GM12878 (cell line): ENCODE data around the gene C16orf78. TPM values are rescaled to one million over a fixed set of nuclear protein-coding genes. Genes with fewer than 3 reads are reported as not detected.
A peak's percentile ranks its signal among the peaks of the same experiment; 100 is the strongest.

ENCODE experiments used
- ATAC-seq: fragments of 200-7000 bp; cut with Tn5 transposase; 3 replicates; pipeline ENCODE4 v1.9.1; 2020; ENCODE audit warnings: mild to moderate bottlenecking, moderate library complexity
- BruUV-seq: library from RNA; stranded (reverse); fragments of 400-500 nt; replicated peaks from 2 replicates; lab custom pipeline; 2021; lab: Mats Ljungman, UMichigan
- CTCF ChIA-PET: fragments of 300-600 bp; sonication (Branson Sonifier 250); formaldehyde crosslinking; extraction: SDS; loops from one replicate; lab custom pipeline; 2021; ENCODE audit warnings: inconsistent platforms; lab: Yijun Ruan, JAX
- POLR2A ChIA-PET: fragments of 350-600 bp; formaldehyde crosslinking; extraction: SDS; loops from one replicate; lab custom pipeline; 2021; ENCODE audit warnings: inconsistent platforms; lab: Charles Lee
- RAD21 ChIA-PET: fragments of 300-600 bp; sonication (Branson Sonifier 250); formaldehyde crosslinking; loops from one replicate; lab custom pipeline; 2023; ENCODE audit warnings: antibody characterized with exemption; ENCODE audit not compliant: unreplicated experiment; lab: Charles Lee
- SMC1A ChIA-PET: fragments of 300-600 bp; sonication (Branson Sonifier 250); formaldehyde crosslinking; loops from one replicate; lab custom pipeline; 2023; ENCODE audit not compliant: unreplicated experiment, uncharacterized antibody; lab: Charles Lee
- DNase-seq: peaks from one replicate; pipeline ENCODE4 v3.0.0-alpha.2; 2011; ENCODE audit warnings: low read depth, low spot score
- FAIRE-seq: peaks from 3 replicates; lab custom pipeline; 2011; peaks lifted over from hg19 to GRCh38; lab: Jason Lieb, UNC
- H2AFZ ChIP-seq: 2 replicates; pipeline ENCODE4 v1.6.0; 2011; ENCODE audit warnings: low read depth, low read length, control low read depth; ENCODE audit not compliant: control insufficient read depth
- H3K27ac ChIP-seq: 2 replicates; pipeline ENCODE4 v1.5.1; 2011; ENCODE audit warnings: control low read depth; ENCODE audit not compliant: control insufficient read depth, insufficient read depth
- H3K27me3 ChIP-seq, 2 experiments: replicated peaks in 1 of 2; 2 replicates each; pipeline versions ENCODE4 v1.6.0 to v1.6.1; 2011; ENCODE audit warnings: low read length in 1 of 2; ENCODE audit not compliant: control insufficient read depth in 2 of 2, insufficient read depth in 2 of 2
- H3K36me3 ChIP-seq, 2 experiments: 2 replicates each; pipeline ENCODE4 v1.5.1; 2011; ENCODE audit warnings: low read length in 1 of 2; ENCODE audit not compliant: control insufficient read depth in 2 of 2, insufficient read depth in 2 of 2
- H3K4me1 ChIP-seq: 2 replicates; pipeline ENCODE4 v1.6.1; 2011; ENCODE audit warnings: mild to moderate bottlenecking, low read length, moderate library complexity, mixed read lengths; ENCODE audit not compliant: control insufficient read depth, insufficient read depth
- H3K4me2 ChIP-seq: 2 replicates; pipeline ENCODE4 v1.6.0; 2011; ENCODE audit warnings: control low read depth; ENCODE audit not compliant: control insufficient read depth, insufficient read depth
- H3K4me3 ChIP-seq: fragments of 200-600 bp; sonication (generic); 2 replicates; pipeline ENCODE4 v1.5.1; 2016
- H3K79me2 ChIP-seq: 2 replicates; pipeline ENCODE4 v1.6.0; 2011; ENCODE audit warnings: low read length; ENCODE audit not compliant: control insufficient read depth, insufficient read depth
- H3K9ac ChIP-seq: 2 replicates; pipeline ENCODE4 v1.8.0; 2011; ENCODE audit warnings: low read length, control low read depth, mixed read lengths; ENCODE audit not compliant: control insufficient read depth, insufficient read depth
- H3K9me3 ChIP-seq: replicated peaks from 3 replicates; pipeline ENCODE4 v1.5.1; 2011; ENCODE audit warnings: mild to moderate bottlenecking, low read length; ENCODE audit not compliant: control insufficient read depth, insufficient read depth
- H4K20me1 ChIP-seq: 2 replicates; pipeline ENCODE4 v1.6.0; 2011; ENCODE audit not compliant: control insufficient read depth, insufficient read depth
- BHLHE40 ChIP-seq, 2 experiments: fragments of 450-650 bp in 1 of 2; IDR thresholded peaks; 2 replicates each; pipeline ENCODE4 v1.6.1; 2011 to 2017; ENCODE audit warnings: low read depth in 2 of 2, borderline replicate concordance in 1 of 2, improper control_type of control experiment in 1 of 2, low read length in 1 of 2, mild to moderate bottlenecking in 1 of 2
- CBX5 ChIP-seq: sonication (generic); IDR thresholded peaks from 2 replicates; pipeline ENCODE4 v1.6.1; 2016; ENCODE audit warnings: low read depth, moderate library complexity, mild to moderate bottlenecking, inconsistent platforms
- CREM ChIP-seq: IDR thresholded peaks from 2 replicates; pipeline ENCODE4 v1.6.1; 2014; ENCODE audit warnings: antibody characterized with exemption, low read depth
- IRF4 ChIP-seq: IDR thresholded peaks from 2 replicates; pipeline ENCODE4 v1.6.1; 2011; ENCODE audit warnings: low read depth, low read length
- NFYB ChIP-seq: IDR thresholded peaks from 2 replicates; pipeline ENCODE4 v1.6.1; 2011; ENCODE audit warnings: low read depth, mild to moderate bottlenecking, low read length, improper control_type of control experiment, moderate library complexity; ENCODE audit not compliant: insufficient read depth
- PAX8 ChIP-seq: fragments of 450-650 bp; IDR thresholded peaks from 2 replicates; pipeline ENCODE4 v1.6.1; 2017; ENCODE audit warnings: mild to moderate bottlenecking, moderate library complexity
- RB1 ChIP-seq: fragments of 450-650 bp; formaldehyde crosslinking; IDR thresholded peaks from 2 replicates; pipeline ENCODE4 v1.6.1; 2017; ENCODE audit warnings: mild to moderate bottlenecking, borderline replicate concordance
- RBBP5 ChIP-seq: fragments of 200-600 bp; sonication (generic); conservative IDR thresholded peaks from 2 replicates; pipeline ENCODE4 v1.6.1; 2016
- SMAD5 ChIP-seq: IDR thresholded peaks from 2 replicates; pipeline ENCODE4 v1.6.1; 2016; ENCODE audit warnings: antibody characterized with exemption, low read depth
- SMC3 ChIP-seq: IDR thresholded peaks from 2 replicates; pipeline ENCODE4 v1.6.1; 2011; ENCODE audit warnings: low read length, improper control_type of control experiment, borderline replicate concordance
- SRF ChIP-seq, 2 experiments: IDR thresholded peaks; 2 replicates each; pipeline ENCODE4 v1.6.1; 2011; ENCODE audit warnings: low read depth in 2 of 2, low read length in 2 of 2, mild to moderate bottlenecking in 1 of 2, moderate library complexity in 1 of 2
- WGBS: methylation state at CpG from one replicate; pipeline ENCODE4 v1.1.6; 2016; ENCODE audit warnings: low lambda C conversion rate; ENCODE audit not compliant: insufficient replicate concordance, insufficient coverage; ENCODE audit errors: missing lambda C conversion rate; 5-methylcytosine and 5-hydroxymethylcytosine counted together
- in situ Hi-C: fragments of 300-500 bp; cut with MboI; formaldehyde crosslinking; loops from 9 replicates; pipeline ENCODE4 v1.14.3; 2018; ENCODE audit warnings: mixed read lengths
- intact Hi-C: fragments of 100-400 bp; cut with micrococcal nuclease; formaldehyde crosslinking; loops from one replicate; pipeline ENCODE4 v1.14.2; 2022; ENCODE audit not compliant: unreplicated experiment
- polyA plus RNA-seq, 11 experiments: library from polyadenylated mRNA; depleted of rRNA in 4 of 11; unstranded in 6 of 11; stranded (reverse) in 5 of 11; fragments of >200 nt; fragmentation: Nextera tagmentation in 4 of 11; fragmentation: Illumina TruSeq in 1 of 11; extraction: Ambion mirVana in 4 of 11; extraction: Trizol in 1 of 11; gene quantifications; 1 replicate in 1 of 11; 2 replicates in 10 of 11; pipeline versions ENCODE4 v1.2.1 to v1.2.3, GENCODE V29; 2011 to 2016; ENCODE audit warnings: inconsistent platforms in 2 of 11, missing spikeins in 2 of 11, low read depth in 1 of 11
- total RNA-seq, 4 experiments: library from RNA; depleted of rRNA in 3 of 4; stranded (reverse); fragments of >200 nt in 3 of 4; fragmentation: Illumina TruSeq in 1 of 4; extraction: Trizol in 1 of 4; gene quantifications; 2 replicates each; pipeline versions ENCODE4 v1.2.1 to v1.2.3, GENCODE V29; 2013 to 2021
- TF ChIP-seq, protein P1 (sequence below), 3 experiments: IDR thresholded peaks in 2 of 3; conservative IDR thresholded peaks in 1 of 3; 2 replicates each; pipeline ENCODE4 v1.5.1; 2011; ENCODE audit warnings: low read depth in 3 of 3, low read length in 3 of 3, mild to moderate bottlenecking in 3 of 3, control low read depth in 2 of 3, moderate library complexity in 2 of 3, inconsistent platforms in 1 of 3, mixed read lengths in 1 of 3; ENCODE audit not compliant: control insufficient read depth in 2 of 3, insufficient read depth in 1 of 3; ENCODE audit errors: extremely low read depth in 1 of 3
- TF ChIP-seq, protein P2 (sequence below): fragments of 450-650 bp; IDR thresholded peaks from 2 replicates; pipeline ENCODE4 v1.6.1; 2016; ENCODE audit warnings: mild to moderate bottlenecking

Gene C16orf78
- total and polyA plus RNA-seq, 10 of the 15 experiments (the other 5 are each of a cell fraction or from before 2014, with no cell fraction given), result not detected

DNA sequence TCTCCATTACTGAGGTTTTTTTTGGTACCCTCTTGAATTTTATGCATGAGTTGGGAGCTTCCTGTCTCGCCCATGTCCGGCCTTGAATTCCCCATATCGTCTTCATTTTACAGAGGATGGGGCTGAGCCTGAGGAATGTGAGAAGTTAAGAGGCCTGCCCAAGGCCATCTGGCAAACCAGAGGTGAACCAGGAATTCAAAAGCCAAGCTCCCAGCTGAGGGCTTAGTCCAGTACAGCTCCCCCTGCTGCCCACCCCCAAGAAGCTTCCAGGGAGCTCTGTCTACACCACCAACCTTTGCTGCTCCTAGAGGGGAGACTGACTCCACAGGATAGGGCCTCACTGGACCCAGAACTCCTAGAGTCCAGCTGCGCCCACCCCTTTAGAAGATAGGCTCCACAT lies 20.7 kb upstream of the C16orf78 start:
- H3K27me3 ChIP-seq, result no peaks in the 10 kb centered on the region
- intact Hi-C loops (no loop called here), in situ Hi-C loops (no loop called here)
- no peak overlapping the region for H2AFZ ChIP-seq
- CTCF ChIA-PET, result interaction anchor here (0.9 to 7.2 kb wide), 6 partner anchors 8 to 667 kb away, joined by 3 to 61 read pairs (median 4); no protein-coding TSS in a partner anchor
- no TSS peak for BruUV-seq
- H3K4me2 ChIP-seq, result no peak overlapping the region
- H3K79me2 ChIP-seq, result no peaks in the 10 kb centered on the region
- H3K9ac ChIP-seq, result no peak overlapping the region
- WGBS, result 0% methylated on average over 4 of the region's 4 CpGs
- no peaks in the 10 kb centered on the region for H4K20me1 ChIP-seq
- H3K4me1 ChIP-seq, result no peaks in the 10 kb centered on the region
- FAIRE-seq (no peak), ATAC-seq (peak; percentile 49; the same call in 2 of the 3 replicates), DNase-seq (no peak)
- RAD21 ChIA-PET, result interaction anchor here (1.5 to 1.7 kb wide), 2 partner anchors 491 to 666 kb away, joined by 3 to 4 read pairs; no protein-coding TSS in a partner anchor
- H3K27ac ChIP-seq, result no peak overlapping the region
- SMC1A ChIA-PET, result interaction anchor here (1.3 kb wide), 1 partner anchor 666 kb away, joined by 4 read pairs; no protein-coding TSS in a partner anchor
- no peaks in the 10 kb centered on the region for H3K36me3 ChIP-seq
- POLR2A ChIA-PET, result no interaction called here
- no peak overlapping the region for H3K4me3 ChIP-seq
- TF ChIP-seq RB1, result no peak
- TF ChIP-seq BHLHE40 (IDR thresholded peaks at IDR 0.05; ENCODE audit: borderline replicate concordance in 1 of 2, low read depth in 2 of 2, low read length in 1 of 2), result no peak
- no peak for TF ChIP-seq NFYB
- TF ChIP-seq SMAD5, result no peak
- TF ChIP-seq, protein P1, sequence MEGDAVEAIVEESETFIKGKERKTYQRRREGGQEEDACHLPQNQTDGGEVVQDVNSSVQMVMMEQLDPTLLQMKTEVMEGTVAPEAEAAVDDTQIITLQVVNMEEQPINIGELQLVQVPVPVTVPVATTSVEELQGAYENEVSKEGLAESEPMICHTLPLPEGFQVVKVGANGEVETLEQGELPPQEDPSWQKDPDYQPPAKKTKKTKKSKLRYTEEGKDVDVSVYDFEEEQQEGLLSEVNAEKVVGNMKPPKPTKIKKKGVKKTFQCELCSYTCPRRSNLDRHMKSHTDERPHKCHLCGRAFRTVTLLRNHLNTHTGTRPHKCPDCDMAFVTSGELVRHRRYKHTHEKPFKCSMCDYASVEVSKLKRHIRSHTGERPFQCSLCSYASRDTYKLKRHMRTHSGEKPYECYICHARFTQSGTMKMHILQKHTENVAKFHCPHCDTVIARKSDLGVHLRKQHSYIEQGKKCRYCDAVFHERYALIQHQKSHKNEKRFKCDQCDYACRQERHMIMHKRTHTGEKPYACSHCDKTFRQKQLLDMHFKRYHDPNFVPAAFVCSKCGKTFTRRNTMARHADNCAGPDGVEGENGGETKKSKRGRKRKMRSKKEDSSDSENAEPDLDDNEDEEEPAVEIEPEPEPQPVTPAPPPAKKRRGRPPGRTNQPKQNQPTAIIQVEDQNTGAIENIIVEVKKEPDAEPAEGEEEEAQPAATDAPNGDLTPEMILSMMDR (IDR thresholded peaks at IDR 0.05 in 2 of 3, conservative IDR thresholded peaks at IDR 0.05 in 1 of 3; ENCODE audit: control insufficient read depth in 2 of 3, extremely low read depth in 1 of 3, insufficient read depth in 1 of 3, low read depth in 3 of 3, low read length in 3 of 3), result peak; percentile 24 to 36 (median 34); a peak in 4 of 6 replicates
- no peak for TF ChIP-seq CBX5
- TF ChIP-seq CREM, result no peak
- no peak for TF ChIP-seq IRF4
- no peak for TF ChIP-seq PAX8
- no peak for TF ChIP-seq RBBP5
- 0 out of 2 replicates have a peak, but pooled peaks have one; percentile 11 for TF ChIP-seq SMC3
- TF ChIP-seq, protein P2, sequence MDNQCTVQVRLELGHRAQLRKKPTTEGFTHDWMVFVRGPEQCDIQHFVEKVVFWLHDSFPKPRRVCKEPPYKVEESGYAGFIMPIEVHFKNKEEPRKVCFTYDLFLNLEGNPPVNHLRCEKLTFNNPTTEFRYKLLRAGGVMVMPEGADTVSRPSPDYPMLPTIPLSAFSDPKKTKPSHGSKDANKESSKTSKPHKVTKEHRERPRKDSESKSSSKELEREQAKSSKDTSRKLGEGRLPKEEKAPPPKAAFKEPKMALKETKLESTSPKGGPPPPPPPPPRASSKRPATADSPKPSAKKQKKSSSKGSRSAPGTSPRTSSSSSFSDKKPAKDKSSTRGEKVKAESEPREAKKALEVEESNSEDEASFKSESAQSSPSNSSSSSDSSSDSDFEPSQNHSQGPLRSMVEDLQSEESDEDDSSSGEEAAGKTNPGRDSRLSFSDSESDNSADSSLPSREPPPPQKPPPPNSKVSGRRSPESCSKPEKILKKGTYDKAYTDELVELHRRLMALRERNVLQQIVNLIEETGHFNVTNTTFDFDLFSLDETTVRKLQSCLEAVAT, result no peak
- no peak for TF ChIP-seq SRF (IDR thresholded peaks at IDR 0.05; ENCODE audit: low read depth in 2 of 2, low read length in 2 of 2)
- no peaks in the 10 kb centered on the region for H3K9me3 ChIP-seq
